BLaER1 (cell line): ENCODE measurements around the gene NCAPG2.

ENCODE experiments used
- H3K27ac ChIP-seq: shearing (Covaris generic); formaldehyde crosslinking; 2 replicates; pipeline ENCODE4 v1.8.1; 2022
- H3K27me3 ChIP-seq: shearing (Covaris generic); formaldehyde crosslinking; 2 replicates; pipeline ENCODE4 v1.8.1; 2022
- H3K36me3 ChIP-seq: shearing (Covaris generic); formaldehyde crosslinking; 2 replicates; pipeline ENCODE4 v1.8.1; 2022
- H3K4me1 ChIP-seq: shearing (Covaris generic); formaldehyde crosslinking; 2 replicates; pipeline ENCODE4 v1.8.1; 2022
- H3K4me2 ChIP-seq: shearing (Covaris generic); formaldehyde crosslinking; 2 replicates; pipeline ENCODE4 v1.8.1; 2022
- H3K4me3 ChIP-seq: shearing (Covaris generic); formaldehyde crosslinking; 2 replicates; pipeline ENCODE4 v1.8.1; 2022
- H3K9ac ChIP-seq: shearing (Covaris generic); formaldehyde crosslinking; 2 replicates; pipeline ENCODE4 v1.8.1; 2022
- H3K9me3 ChIP-seq: shearing (Covaris generic); formaldehyde crosslinking; 2 replicates; pipeline ENCODE4 v1.8.1; 2022
- H4K20me1 ChIP-seq: shearing (Covaris generic); formaldehyde crosslinking; 2 replicates; pipeline ENCODE4 v1.8.1; 2022
- Cebpa-rat ChIP-seq: shearing (Covaris generic); IDR thresholded peaks from 2 replicates; pipeline ENCODE4 v1.8.1; 2022

NCAPG2 gene

DNA sequence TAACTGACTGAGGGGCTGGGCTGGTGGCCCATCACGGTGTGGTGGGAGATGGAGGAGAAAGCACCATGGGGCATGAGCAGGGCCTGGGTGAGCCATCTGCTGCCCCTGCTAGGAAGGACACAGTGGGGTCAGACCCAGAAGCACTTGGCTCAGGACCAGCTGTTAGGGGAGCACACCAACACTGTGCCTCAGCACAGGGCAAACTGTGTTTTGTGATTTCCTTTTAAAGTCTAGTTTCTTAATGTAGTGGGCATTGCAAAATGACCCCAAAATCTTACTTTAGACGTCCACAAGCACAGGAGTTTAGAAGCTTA, 41.2 kb downstream of the NCAPG2 start:
- TF ChIP-seq Cebpa-rat: no peak
- H3K9ac ChIP-seq: no peak overlapping the region
- no peaks in the 10 kb centered on the region for H3K4me1 ChIP-seq
- peaks cover 73% of the 10 kb centered on the region for H3K36me3 ChIP-seq
- no peak overlapping the region for H3K4me2 ChIP-seq
- no peak overlapping the region for H3K4me3 ChIP-seq
- H4K20me1 ChIP-seq: peaks cover 8% of the 10 kb centered on the region; the same call in 1 of the 2 replicates
- H3K27ac ChIP-seq: no peak overlapping the region
- H3K27me3 ChIP-seq: no peaks in the 10 kb centered on the region
- H3K9me3 ChIP-seq: no peaks in the 10 kb centered on the region

DNA sequence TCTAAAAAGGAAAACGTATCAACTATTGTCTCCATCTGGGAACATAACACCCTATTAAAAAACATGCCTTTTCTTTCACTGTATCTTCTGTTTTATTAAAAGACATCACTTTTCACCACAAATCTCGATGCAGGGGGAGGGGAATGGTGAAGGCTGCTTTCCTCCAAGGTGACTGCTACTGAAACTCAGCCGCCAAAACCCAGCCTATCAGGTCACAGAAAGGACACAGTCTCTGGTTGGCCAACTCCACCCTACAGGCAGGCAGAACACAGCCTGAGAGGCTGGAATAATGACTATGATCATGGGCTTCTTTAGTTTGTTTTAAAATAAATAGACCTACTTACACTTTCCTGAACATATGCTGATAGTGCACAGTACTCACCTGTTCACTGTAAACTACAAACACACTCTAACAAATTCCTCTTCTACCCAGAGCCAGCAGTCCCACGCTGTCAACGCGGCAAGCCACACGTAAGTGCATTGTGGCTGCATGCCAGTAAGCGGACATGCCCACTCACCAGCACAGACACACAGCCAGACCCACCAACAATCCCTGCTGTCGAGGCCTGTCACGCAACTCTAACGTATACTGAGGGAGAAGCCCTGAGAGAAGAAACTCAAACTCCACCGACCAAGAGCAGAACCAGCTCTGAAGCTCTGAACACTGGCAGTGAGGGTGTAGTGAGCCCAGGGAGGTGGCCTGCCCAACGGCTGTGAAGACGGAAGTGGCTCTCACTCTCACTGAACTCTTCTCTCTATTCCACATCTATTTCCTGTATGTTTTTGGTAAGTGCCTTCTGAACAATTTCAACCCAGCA, 41.8 kb downstream of the NCAPG2 start:
- Histone ChIP-seq H3K4me3 (no peak overlapping the region), H3K9ac (no peak overlapping the region), H3K4me2 (no peak overlapping the region), H3K36me3 (peaks cover 78% of the 10 kb centered on the region), H4K20me1 (peaks cover 8% of the 10 kb centered on the region; the same call in 1 of the 2 replicates), H3K9me3 (no peaks in the 10 kb centered on the region), H3K4me1 (no peaks in the 10 kb centered on the region), H3K27ac (no peak overlapping the region), H3K27me3 (no peaks in the 10 kb centered on the region)
- no peak for TF ChIP-seq Cebpa-rat

GRCh38 chr7:158658475-158658874, 46.1 kb downstream of the NCAPG2 start:
- Histone ChIP-seq H3K9ac (no peak overlapping the region), H3K36me3 (peaks cover 81% of the 10 kb centered on the region), H3K4me1 (no peaks in the 10 kb centered on the region), H3K27me3 (no peaks in the 10 kb centered on the region), H3K4me3 (no peak overlapping the region), H3K27ac (no peak overlapping the region), H4K20me1 (no peaks in the 10 kb centered on the region), H3K4me2 (no peak overlapping the region), H3K9me3 (no peaks in the 10 kb centered on the region)
- TF ChIP-seq Cebpa-rat: no peak

DNA sequence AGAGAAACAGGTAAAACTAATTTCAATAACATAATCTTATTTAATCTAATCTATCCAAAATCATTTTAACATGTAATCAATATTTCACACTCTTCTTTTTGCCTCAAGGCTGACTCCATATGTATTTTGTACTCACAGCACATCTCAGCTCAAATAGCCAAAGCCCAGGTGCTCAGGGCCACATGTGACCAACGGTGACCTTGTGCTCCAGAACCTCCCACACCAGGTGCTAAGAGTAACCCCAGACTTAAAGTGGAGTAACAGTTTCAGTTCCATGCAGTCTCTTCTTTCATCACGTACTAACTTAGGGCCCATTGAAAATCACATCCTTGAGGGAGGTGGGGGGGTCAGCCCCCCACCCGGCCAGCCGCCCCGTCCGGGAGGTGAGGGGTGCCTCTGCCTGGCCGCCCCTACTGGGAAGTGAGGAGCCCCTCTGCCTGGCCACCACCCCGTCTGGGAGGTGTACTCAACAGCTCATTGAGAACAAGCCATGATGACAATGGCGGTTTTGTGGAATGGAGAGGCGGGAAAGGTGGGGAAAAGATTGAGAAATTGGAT, 47.3 kb downstream of the NCAPG2 start:
- Histone ChIP-seq H3K27me3 (no peaks in the 10 kb centered on the region), H4K20me1 (no peaks in the 10 kb centered on the region), H3K36me3 (peaks cover 81% of the 10 kb centered on the region), H3K9me3 (no peaks in the 10 kb centered on the region), H3K4me1 (no peaks in the 10 kb centered on the region), H3K9ac (no peak overlapping the region), H3K4me2 (no peak overlapping the region), H3K27ac (no peak overlapping the region), H3K4me3 (no peak overlapping the region)
- TF ChIP-seq Cebpa-rat: no peak

DNA sequence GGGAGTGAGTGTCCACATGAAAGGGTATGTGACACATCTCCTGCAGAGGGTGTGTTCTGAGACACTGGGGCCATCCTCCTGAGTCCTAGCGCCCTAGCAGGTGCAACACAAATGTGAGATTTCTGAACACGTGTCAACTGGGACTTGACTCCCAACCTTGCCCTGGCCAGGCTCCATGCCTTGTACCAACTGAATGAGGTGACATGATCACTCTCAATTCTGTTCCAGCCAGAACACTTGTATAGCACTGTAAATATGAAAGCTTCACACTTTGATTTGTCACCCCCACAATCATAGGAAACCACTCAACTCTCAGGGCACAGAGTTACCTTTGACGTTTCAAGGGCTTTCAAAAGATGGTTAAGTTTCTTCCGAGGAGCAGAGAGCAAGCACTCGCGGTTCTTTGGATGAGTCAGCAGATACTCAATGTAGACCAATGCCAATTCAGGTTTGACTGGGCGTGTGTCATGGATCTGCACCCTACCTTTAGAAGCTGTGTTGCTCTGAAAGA, 48.6 kb downstream of the NCAPG2 start:
- peaks cover 81% of the 10 kb centered on the region for H3K36me3 ChIP-seq
- no peak overlapping the region for H3K27ac ChIP-seq
- H3K4me2 ChIP-seq: no peak overlapping the region
- no peak for TF ChIP-seq Cebpa-rat
- no peaks in the 10 kb centered on the region for H3K4me1 ChIP-seq
- H3K4me3 ChIP-seq: no peak overlapping the region
- no peak overlapping the region for H3K9ac ChIP-seq
- H3K27me3 ChIP-seq: no peaks in the 10 kb centered on the region
- no peaks in the 10 kb centered on the region for H4K20me1 ChIP-seq
- no peaks in the 10 kb centered on the region for H3K9me3 ChIP-seq

- no peak for TF ChIP-seq Cebpa-rat
- H3K9ac ChIP-seq: no peak overlapping the region
- peaks cover 81% of the 10 kb centered on the region for H3K36me3 ChIP-seq
- no peak overlapping the region for H3K4me2 ChIP-seq
- no peak overlapping the region for H3K4me3 ChIP-seq
- H4K20me1 ChIP-seq: no peaks in the 10 kb centered on the region
- no peaks in the 10 kb centered on the region for H3K27me3 ChIP-seq
- no peaks in the 10 kb centered on the region for H3K4me1 ChIP-seq
- no peaks in the 10 kb centered on the region for H3K9me3 ChIP-seq
- H3K27ac ChIP-seq: no peak overlapping the region
Observed at GRCh38 chr7:158655507-158655906, 49.1 kb downstream of the NCAPG2 start.

- no peak for TF ChIP-seq Cebpa-rat
- no peak overlapping the region for H3K27ac ChIP-seq
- H3K4me1 ChIP-seq: no peaks in the 10 kb centered on the region
- no peak overlapping the region for H3K4me3 ChIP-seq
- H3K27me3 ChIP-seq: no peaks in the 10 kb centered on the region
- H3K9me3 ChIP-seq: peaks cover 4% of the 10 kb centered on the region; the same call in 1 of the 2 replicates
- H3K9ac ChIP-seq: no peak overlapping the region
- H4K20me1 ChIP-seq: no peaks in the 10 kb centered on the region
- H3K36me3 ChIP-seq: peaks cover 89% of the 10 kb centered on the region
- no peak overlapping the region for H3K4me2 ChIP-seq
Observed at GRCh38 chr7:158651968-158652565, 52.5 kb downstream of the NCAPG2 start.

DNA sequence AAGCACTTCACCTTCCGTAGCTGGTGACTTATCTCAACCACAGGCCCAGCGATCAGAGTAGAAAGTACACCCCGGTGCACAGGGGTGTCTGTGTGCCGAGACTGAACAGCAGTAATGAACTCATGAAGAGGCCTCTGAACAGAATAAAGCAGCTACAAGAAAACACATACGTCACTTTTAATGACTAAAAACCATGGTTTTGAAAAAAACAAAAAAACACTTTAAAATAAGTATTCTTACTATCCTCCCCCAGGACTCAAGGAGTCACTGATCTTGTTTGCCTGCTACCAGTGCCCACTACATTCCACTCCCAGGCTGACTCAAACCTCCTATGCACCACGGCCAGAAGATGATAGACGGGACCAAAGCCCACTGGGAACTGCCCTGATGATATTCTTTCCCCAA, 53.8 kb downstream of the NCAPG2 start:
- H4K20me1 ChIP-seq: no peaks in the 10 kb centered on the region
- no peak overlapping the region for H3K9ac ChIP-seq
- no peaks in the 10 kb centered on the region for H3K27me3 ChIP-seq
- no peak for TF ChIP-seq Cebpa-rat
- H3K9me3 ChIP-seq: peaks cover 4% of the 10 kb centered on the region; the same call in 1 of the 2 replicates
- H3K4me2 ChIP-seq: no peak overlapping the region
- no peak overlapping the region for H3K27ac ChIP-seq
- H3K4me3 ChIP-seq: no peak overlapping the region
- H3K4me1 ChIP-seq: no peaks in the 10 kb centered on the region
- peaks cover 90% of the 10 kb centered on the region for H3K36me3 ChIP-seq

DNA sequence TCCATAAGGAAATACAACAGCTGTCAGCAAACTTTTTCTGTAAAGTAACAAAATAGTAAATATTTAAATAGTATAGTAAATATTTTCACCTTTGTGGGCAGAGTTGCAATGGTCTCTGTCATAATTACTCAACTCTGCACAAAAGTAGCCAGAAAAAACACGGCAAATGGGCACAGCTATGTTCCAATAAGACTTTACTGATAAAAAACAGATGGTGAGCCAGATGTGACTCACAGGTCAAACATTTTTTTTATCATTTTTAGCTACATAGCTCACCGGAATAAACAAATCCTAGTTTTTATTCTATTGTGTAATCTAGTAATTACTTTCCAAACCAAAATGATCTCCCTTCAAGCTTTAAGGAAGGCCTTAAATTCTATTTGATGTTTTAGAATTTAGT, 55.3 kb downstream of the NCAPG2 start:
- peaks cover 92% of the 10 kb centered on the region for H3K36me3 ChIP-seq
- no peaks in the 10 kb centered on the region for H3K4me1 ChIP-seq
- no peak overlapping the region for H3K4me3 ChIP-seq
- no peak for TF ChIP-seq Cebpa-rat
- H3K27me3 ChIP-seq: no peaks in the 10 kb centered on the region
- peaks cover 4% of the 10 kb centered on the region; the same call in 1 of the 2 replicates for H3K9me3 ChIP-seq
- no peak overlapping the region for H3K4me2 ChIP-seq
- no peaks in the 10 kb centered on the region for H4K20me1 ChIP-seq
- no peak overlapping the region for H3K27ac ChIP-seq
- H3K9ac ChIP-seq: no peak overlapping the region

GRCh38 chr7:158648787-158649186, 55.8 kb downstream of the NCAPG2 start:
- no peak overlapping the region for H3K4me3 ChIP-seq
- H3K9ac ChIP-seq: no peak overlapping the region
- H3K27me3 ChIP-seq: no peaks in the 10 kb centered on the region
- H3K27ac ChIP-seq: no peak overlapping the region
- H3K36me3 ChIP-seq: peaks cover 92% of the 10 kb centered on the region
- no peak for TF ChIP-seq Cebpa-rat
- H3K9me3 ChIP-seq: peaks cover 4% of the 10 kb centered on the region; the same call in 1 of the 2 replicates
- H3K4me1 ChIP-seq: no peaks in the 10 kb centered on the region
- no peak overlapping the region for H3K4me2 ChIP-seq
- H4K20me1 ChIP-seq: no peaks in the 10 kb centered on the region
